Stimulated activated CD8-positive, alpha-beta memory T cell treated with anti-CD3 and anti-CD28 coated beads, Interleukin-15, amount 100 ng/mL, for 4 hours (primary cell): ENCODE data around the gene TMEM253.
A peak's percentile ranks its signal among the peaks of the same experiment; 100 is the strongest.

Experiments used
- DNase-seq, 2 donors: peaks; one replicate each; pipeline ENCODE4 v3.0.0-alpha.2; 2020; ENCODE audit warnings: low read depth in 2 of 2

The TMEM253 gene

GRCh38 chr14:21070610-21071224 lies 30.1 kb upstream of the TMEM253 start:
- no peak for DNase-seq

GRCh38 chr14:21071225-21072030 lies 29.4 kb upstream of the TMEM253 start:
- no peak for DNase-seq

DNA sequence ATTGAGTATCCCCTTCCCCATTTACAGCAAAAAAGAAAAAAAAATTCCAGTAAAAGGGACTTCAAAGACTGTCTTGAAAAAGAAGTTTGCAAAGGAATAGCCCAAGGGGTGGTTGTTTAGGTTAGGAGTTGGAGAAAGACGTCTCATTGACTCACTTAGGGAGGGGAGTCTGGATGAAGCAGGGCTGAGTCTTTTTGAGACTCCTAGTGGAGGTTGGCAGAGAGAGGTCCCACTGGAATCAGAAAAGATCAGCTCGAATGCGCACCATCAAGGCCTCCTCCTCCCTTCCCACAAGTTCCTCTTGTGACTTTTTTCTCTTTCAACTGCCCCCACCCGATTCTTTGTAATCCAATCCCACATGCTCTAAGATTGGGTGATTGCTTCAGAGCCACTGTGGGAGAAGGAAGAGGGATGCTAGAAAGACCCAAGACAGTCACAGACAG lies 28.8 kb upstream of the TMEM253 start:
- no peak for DNase-seq

DNA sequence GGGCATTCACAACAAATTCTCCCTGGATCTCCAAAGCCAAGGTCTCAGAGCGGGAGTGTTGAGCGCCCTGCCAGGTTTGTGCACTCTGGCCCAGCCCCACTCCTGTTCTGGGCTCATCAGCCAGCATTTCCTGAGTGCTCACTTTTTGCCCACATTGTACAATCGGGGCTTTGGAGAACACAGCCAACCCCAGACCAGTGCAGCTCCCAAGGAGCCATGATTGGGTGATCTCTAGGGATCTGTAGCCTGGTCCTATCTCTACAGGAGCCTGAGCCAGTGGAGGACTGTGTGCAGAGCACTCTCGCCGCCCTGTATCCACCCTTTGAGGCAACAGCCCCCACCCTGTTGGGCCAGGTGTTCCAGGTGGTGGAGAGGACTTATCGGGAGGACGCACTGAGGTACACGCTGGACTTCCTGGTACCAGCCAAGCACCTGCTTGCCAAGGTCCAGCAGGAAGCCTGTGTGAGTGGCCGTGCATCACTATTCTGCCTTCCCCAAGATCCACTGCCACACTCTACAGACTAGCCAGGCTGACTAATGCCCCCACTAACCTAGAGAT lies 28.0 kb upstream of the TMEM253 start:
- DNase-seq: no peak

DNA sequence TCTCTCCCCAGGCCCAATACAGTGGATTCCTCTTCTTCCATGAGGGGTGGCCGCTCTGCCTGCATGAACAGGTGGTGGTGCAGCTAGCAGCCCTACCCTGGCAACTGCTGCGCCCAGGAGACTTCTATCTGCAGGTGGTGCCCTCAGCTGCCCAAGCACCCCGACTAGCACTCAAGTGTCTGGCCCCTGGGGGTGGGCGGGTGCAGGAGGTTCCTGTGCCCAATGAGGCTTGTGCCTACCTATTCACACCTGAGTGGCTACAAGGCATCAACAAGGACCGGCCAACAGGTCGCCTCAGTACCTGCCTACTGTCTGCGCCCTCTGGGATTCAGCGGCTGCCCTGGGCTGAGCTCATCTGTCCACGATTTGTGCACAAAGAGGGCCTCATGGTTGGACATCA lies 26.9 kb upstream of the TMEM253 start:
- DNase-seq: no peak

DNA sequence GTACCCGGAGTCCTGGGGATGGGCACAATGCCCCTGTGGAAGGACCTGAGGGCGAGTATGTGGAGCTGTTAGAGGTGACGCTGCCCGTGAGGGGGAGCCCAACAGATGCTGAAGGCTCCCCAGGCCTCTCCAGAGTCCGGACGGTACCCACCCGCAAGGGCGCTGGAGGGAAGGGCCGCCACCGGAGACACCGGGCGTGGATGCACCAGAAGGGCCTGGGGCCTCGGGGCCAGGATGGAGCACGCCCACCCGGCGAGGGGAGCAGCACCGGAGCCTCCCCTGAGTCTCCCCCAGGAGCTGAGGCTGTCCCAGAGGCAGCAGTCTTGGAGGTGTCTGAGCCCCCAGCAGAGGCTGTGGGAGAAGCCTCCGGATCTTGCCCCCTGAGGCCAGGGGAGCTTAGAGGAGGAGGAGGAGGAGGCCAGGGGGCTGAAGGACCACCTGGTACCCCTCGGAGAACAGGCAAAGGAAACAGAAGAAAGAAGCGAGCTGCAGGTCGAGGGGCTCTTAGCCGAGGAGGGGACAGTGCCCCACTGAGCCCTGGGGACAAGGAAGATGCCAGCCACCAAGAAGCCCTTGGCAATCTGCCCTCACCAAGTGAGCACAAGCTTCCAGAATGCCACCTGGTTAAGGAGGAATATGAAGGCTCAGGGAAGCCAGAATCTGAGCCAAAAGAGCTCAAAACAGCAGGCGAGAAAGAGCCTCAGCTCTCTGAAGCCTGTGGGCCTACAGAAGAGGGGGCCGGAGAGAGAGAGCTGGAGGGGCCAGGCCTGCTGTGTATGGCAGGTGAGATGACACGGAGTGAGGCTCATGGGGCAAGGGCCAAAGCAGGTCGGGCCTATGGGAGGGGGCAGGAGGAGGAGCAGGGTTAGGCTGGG lies 26.2 kb upstream of the TMEM253 start:
- DNase-seq: no peak

DNA sequence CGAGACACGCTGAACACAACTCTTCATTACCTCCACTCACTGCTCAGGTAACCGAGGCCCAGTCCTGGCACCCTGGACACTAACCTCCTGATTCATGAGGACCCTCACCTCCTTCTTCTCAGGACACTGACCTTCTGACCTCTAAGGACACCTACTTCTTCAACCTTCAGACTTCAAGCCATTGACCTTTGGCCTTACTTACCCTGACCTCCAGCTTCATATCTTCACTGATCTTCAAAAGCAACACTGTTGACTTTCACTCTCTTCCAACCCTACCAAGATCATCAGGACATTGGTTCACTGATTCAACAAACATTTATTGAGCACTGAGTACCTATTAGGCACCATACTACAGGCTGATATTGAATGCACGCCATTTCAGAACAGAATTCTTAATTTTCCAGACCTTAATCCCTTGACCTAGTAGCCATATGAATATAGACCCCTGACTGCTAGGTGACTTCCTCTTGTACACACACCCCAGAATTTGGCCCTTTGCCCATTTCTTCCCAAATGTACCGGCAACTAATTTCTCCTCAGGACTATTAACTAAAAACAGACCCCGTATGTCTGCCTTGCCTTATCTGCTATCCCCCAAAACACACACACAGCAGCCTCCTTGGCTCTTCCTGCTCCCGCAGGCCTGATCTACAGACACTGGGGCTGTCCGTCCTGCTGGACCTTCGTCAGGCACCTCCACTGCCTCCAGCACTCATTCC lies 25.0 kb upstream of the TMEM253 start:
- DNase-seq: no peak

DNA sequence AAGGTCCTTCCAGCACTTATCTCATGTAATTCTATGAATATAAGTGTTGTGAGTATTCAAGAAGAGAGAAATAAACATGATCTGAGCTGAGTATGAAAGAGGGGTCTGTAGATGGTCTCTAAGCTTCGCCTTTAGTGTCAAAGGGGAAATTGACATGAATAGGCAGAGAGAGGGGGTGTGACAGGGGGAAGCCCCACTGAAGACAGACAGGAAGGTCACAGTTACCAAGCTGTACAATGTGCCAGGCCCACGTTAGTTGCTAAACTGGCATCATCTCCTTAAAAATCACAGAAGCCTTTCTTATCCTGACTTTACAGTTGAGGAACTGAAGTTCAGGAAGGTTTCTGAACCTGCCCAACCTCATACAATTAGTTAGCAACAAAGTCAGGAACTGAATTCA lies 23.2 kb upstream of the TMEM253 start:
- DNase-seq: no peak

- DNase-seq: no peak
These were observed 22.6 kb upstream of the TMEM253 start for GRCh38 chr14:21078287-21078686.

DNA sequence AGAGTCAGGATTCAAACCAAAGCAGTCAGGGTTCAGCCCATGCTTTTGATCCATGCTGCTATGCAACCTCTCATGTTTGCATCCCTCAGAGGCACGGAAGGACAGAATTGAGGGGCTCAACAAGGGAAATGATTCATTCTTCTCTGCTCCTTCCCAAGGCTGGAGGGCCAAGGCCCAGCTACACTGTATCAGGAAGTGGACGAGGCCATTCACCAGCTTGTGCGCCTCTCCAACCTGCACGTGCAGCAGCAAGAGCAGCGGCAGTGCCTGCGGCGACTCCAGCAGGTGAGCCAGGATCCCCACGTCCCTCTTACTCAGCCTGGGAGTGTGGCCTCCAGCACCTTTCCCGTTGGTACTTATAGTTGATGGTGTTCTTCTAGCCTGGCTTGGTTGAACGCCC lies 22.1 kb upstream of the TMEM253 start:
- no peak for DNase-seq

DNA sequence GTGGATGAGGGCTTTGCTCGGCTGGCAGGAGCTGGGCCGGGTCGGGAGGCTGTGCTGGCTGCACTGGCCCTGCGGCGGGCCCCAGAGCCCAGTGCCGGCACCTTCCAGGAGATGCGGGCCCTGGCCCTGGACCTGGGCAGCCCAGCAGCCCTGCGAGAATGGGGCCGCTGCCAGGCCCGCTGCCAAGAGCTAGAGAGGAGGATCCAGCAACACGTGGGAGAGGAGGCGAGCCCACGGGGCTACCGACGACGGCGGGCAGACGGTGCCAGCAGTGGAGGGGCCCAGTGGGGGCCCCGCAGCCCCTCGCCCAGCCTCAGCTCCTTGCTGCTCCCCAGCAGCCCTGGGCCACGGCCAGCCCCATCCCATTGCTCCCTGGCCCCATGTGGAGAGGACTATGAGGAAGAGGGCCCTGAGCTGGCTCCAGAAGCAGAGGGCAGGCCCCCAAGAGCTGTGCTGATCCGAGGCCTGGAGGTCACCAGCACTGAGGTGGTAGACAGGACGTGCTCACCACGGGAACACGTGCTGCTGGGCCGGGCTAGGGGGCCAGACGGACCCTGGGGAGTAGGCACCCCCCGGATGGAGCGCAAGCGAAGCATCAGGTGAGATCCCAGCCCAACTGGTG lies 19.2 kb upstream of the TMEM253 start:
- DNase-seq: no peak

DNA sequence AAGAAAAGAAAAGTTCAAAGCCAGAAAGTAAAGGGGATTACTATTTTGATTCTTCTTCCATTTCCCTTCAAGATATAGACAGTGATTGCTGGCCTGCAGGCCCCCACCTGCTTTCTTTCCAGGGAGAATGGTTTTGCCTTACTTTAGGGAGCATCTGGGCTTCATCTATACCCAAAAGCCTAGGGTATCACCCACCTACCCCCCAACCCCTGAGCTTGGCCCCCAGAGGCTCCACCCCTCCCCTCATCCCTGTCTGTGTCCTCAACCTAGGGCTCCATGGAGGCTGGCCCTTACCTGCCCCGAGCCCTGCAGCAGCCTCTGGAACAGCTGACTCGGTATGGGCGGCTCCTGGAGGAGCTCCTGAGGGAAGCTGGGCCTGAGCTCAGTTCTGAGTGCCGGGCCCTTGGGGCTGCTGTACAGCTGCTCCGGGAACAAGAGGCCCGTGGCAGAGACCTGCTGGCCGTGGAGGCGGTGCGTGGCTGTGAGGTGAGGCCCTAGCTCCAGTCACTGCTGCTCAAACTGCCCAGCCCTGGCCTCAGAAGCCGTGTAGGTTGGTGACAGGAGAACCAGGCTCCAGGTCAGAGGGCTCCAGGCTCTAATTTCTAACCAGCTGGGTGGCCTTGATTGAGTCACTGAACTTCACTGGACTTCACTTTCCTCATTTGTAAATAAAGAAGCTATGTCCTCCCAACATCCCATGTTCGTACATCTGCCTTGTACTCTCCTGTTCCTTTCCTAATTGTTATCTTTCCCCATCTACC lies 17.1 kb upstream of the TMEM253 start:
- no peak for DNase-seq

- DNase-seq: no peak
These were observed 16.5 kb upstream of the TMEM253 start for GRCh38 chr14:21084396-21084795.

GRCh38 chr14:21084998-21085853 lies 15.6 kb upstream of the TMEM253 start:
- no peak for DNase-seq

- DNase-seq: no peak
These were observed 14.0 kb upstream of the TMEM253 start for GRCh38 chr14:21086908-21087293.

- DNase-seq: peak in 1 of 2 donors; percentile 33
These were observed 13.4 kb upstream of the TMEM253 start for GRCh38 chr14:21087294-21088091.

- DNase-seq: no peak
These were observed 12.2 kb upstream of the TMEM253 start for GRCh38 chr14:21088687-21089086.

GRCh38 chr14:21089271-21089670 lies 11.6 kb upstream of the TMEM253 start:
- no peak for DNase-seq

DNA sequence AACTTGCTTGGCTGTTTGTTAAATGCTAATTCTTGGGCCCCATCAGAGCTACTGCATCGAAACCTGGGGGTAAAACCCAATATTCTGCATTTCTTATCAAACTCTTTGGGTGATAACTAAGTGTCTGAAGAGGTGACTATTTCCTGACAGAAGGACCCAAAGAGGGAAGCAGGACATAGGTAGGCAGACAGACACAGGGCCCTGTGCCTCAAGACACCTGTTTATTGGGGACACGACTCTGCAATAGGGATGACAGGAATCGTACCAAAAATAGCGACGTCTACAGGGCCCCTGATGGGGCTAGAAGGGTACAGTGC lies 11.0 kb upstream of the TMEM253 start:
- no peak for DNase-seq
